ENCODE data around the gene DENND4A.
"Not testable (repeated sequence)": the region's sequence is repeated elsewhere in the genome, so short reads cannot be mapped to it uniquely, and the experiment has no call there.

The DENND4A gene

DNA sequence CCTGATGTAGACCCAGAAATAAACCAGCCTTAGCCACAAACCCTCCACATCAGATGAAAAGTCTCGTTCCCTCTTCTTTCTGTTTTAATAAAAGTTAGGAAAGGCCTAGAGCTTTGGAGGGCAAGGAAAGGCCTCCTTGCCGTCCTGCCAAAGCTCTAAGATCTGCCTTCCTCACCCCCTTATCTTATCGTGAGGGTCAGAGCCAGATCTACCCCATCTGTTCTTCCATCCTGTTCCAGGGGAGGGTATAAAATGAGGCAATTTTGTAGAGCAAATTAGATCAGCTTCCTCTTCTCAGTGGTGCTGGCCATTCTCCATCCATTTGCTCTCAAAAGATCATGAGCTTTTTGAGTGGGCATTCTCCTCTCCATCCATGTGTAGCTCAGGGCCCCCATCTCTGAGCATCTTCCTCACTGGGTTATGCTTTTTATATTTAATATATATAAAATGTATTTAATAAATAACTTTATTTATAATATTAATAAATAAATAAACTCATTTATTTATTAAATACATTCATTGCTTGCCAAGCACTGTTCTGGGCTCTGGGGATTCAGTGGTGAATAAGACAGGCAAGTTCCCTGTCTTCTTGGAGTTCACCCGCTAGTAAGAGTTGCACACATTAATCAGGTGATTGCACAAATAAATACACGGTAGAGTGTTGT lies 172.3 kb downstream of the DENND4A start:
- no peak for ATAC-seq
- no peak for TF ChIP-seq CSDC2 (CRISPR knock-in tag; IDR thresholded peaks at IDR 0.05)
- TF ChIP-seq, protein P1, sequence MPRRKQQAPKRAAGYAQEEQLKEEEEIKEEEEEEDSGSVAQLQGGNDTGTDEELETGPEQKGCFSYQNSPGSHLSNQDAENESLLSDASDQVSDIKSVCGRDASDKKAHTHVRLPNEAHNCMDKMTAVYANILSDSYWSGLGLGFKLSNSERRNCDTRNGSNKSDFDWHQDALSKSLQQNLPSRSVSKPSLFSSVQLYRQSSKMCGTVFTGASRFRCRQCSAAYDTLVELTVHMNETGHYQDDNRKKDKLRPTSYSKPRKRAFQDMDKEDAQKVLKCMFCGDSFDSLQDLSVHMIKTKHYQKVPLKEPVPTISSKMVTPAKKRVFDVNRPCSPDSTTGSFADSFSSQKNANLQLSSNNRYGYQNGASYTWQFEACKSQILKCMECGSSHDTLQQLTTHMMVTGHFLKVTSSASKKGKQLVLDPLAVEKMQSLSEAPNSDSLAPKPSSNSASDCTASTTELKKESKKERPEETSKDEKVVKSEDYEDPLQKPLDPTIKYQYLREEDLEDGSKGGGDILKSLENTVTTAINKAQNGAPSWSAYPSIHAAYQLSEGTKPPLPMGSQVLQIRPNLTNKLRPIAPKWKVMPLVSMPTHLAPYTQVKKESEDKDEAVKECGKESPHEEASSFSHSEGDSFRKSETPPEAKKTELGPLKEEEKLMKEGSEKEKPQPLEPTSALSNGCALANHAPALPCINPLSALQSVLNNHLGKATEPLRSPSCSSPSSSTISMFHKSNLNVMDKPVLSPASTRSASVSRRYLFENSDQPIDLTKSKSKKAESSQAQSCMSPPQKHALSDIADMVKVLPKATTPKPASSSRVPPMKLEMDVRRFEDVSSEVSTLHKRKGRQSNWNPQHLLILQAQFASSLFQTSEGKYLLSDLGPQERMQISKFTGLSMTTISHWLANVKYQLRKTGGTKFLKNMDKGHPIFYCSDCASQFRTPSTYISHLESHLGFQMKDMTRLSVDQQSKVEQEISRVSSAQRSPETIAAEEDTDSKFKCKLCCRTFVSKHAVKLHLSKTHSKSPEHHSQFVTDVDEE (CRISPR knock-in tag; IDR thresholded peaks at IDR 0.05), result no peak

DNA sequence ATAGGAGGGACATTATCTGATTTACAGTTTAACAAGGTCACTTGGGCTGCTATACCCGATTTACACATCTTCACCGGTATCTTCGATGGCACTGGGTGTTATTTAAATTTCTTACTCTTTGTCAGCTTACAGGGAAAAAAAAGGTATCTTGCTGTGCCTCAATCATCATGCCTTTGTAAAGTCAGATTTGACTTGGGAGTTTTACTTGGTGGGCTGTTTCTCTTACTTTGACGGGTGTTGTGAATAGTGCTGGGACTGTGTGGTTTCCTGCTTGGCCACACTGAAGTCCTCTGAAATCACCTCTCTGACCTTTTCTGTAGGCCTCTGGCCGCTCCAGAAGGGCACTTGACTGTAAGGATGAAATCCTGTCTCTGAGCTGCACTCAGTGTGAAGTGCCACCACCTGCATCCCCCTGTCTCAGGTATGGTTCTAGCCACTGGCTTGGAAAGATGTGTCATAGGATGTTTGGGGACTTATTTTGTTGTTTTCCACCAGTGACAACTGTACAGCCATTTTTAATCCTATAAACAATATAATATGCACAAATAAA lies 173.5 kb downstream of the DENND4A start:
- TF ChIP-seq ESRRG (CRISPR knock-in tag; IDR thresholded peaks at IDR 0.05) (no peak), RARB (CRISPR knock-in tag; IDR thresholded peaks at IDR 0.05) (no peak), ZNF565 (CRISPR knock-in tag; conservative IDR thresholded peaks at IDR 0.05; ENCODE audit: low read depth) (no peak), ISL1 (CRISPR knock-in tag; IDR thresholded peaks at IDR 0.05) (no peak), ZNF8 (CRISPR knock-in tag; IDR thresholded peaks at IDR 0.05) (no peak), TOX (CRISPR knock-in tag; IDR thresholded peaks at IDR 0.05; ENCODE audit: borderline replicate concordance) (no peak), ZFP30 (CRISPR knock-in tag; IDR thresholded peaks at IDR 0.05) (no peak), OSR1 (CRISPR knock-in tag; IDR thresholded peaks at IDR 0.05) (no peak), CSDC2 (CRISPR knock-in tag; IDR thresholded peaks at IDR 0.05) (no peak), ZC3H10 (CRISPR knock-in tag; IDR thresholded peaks at IDR 0.05) (no peak)
- ATAC-seq, result no peak

DNA sequence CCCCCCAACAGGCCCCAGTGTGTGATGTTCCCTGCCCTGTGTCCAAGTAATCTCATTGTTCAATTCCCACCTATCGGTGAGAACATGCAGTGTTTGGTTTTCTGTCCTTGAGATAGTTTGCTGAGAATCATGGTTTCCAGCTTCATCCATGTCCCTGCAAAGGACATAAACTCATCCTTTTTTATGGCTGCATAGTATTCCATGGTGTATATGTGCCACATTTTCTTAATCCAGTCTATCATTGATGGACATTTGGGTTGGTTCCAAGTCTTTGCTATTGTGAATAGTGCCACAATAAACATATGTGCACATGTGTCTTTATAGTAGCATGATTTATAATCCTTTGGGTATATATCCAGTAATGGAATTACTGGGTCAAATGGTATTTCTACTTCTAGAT lies 176.2 kb downstream of the DENND4A start:
- ATAC-seq, result not testable (repeated sequence)

DNA sequence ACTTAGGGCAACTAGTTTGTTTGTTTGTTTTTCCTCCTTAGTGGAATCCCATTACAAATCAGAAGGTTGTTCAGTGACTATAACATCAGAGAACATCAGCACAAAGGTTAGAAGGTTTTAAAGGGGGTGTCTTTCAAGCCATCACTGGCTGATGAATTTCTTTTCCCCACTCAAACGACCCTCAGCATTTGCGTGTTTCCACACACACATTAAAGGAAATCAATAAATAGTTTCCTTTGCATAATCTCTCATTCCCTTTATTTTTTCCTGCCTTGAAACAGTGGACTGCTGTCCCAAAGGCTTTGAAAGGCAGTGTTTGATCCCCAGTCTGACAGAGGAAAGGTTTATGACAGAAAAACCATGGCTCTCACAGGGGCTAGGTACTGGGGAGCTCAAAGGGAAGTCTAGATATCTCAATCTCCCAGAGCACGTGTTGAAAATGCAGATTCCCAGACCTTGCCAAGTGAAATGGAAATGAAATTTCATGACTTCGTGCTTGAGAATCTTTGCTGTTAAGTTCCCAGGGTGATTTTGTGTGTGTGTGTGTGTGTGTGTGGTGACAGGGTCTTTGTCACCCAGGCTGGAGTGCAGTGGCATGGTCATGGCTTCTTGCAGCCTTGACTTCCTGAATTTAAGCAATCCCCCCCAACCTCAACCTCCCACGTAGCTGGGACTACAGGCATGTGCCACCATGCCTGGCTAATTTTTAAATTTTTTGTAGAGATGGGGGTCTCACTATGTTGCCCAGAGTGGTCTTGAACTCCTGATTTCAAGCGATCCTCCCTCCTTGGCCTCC lies 178.9 kb downstream of the DENND4A start:
- ATAC-seq, result no peak

DNA sequence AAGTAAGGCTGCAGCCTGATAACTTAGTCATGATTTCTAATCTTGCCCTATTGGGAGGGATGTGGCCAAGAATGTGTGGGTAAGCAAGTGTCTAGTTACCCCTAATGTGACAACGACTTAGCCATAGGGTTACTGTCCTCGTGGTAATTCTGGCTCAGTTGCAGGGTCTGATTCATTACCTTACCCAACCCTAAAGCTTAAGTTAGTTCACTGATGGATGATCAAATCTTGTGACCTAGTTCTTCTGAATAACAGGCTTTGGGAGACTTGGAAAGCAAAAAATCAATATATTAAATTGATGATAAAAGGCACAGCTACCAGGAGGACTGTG lies 179.5 kb downstream of the DENND4A start:
- no peak for TF ChIP-seq ZC3H10 (CRISPR knock-in tag; IDR thresholded peaks at IDR 0.05)
- TF ChIP-seq CSDC2 (CRISPR knock-in tag; IDR thresholded peaks at IDR 0.05), result no peak
- TF ChIP-seq, protein P2, sequence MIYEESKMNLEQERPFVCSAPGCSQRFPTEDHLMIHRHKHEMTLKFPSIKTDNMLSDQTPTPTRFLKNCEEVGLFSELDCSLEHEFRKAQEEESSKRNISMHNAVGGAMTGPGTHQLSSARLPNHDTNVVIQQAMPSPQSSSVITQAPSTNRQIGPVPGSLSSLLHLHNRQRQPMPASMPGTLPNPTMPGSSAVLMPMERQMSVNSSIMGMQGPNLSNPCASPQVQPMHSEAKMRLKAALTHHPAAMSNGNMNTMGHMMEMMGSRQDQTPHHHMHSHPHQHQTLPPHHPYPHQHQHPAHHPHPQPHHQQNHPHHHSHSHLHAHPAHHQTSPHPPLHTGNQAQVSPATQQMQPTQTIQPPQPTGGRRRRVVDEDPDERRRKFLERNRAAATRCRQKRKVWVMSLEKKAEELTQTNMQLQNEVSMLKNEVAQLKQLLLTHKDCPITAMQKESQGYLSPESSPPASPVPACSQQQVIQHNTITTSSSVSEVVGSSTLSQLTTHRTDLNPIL (CRISPR knock-in tag; IDR thresholded peaks at IDR 0.05; ENCODE audit: low read depth), result no peak
- TF ChIP-seq SNAI2 (CRISPR knock-in tag; IDR thresholded peaks at IDR 0.05), result no peak
- TF ChIP-seq, protein P3, sequence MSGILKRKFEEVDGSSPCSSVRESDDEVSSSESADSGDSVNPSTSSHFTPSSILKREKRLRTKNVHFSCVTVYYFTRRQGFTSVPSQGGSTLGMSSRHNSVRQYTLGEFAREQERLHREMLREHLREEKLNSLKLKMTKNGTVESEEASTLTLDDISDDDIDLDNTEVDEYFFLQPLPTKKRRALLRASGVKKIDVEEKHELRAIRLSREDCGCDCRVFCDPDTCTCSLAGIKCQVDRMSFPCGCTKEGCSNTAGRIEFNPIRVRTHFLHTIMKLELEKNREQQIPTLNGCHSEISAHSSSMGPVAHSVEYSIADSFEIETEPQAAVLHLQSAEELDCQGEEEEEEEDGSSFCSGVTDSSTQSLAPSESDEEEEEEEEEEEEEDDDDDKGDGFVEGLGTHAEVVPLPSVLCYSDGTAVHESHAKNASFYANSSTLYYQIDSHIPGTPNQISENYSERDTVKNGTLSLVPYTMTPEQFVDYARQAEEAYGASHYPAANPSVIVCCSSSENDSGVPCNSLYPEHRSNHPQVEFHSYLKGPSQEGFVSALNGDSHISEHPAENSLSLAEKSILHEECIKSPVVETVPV (CRISPR knock-in tag; IDR thresholded peaks at IDR 0.05), result no peak
- no peak for TF ChIP-seq TOX (CRISPR knock-in tag; IDR thresholded peaks at IDR 0.05; ENCODE audit: borderline replicate concordance)
- TF ChIP-seq, protein P4, sequence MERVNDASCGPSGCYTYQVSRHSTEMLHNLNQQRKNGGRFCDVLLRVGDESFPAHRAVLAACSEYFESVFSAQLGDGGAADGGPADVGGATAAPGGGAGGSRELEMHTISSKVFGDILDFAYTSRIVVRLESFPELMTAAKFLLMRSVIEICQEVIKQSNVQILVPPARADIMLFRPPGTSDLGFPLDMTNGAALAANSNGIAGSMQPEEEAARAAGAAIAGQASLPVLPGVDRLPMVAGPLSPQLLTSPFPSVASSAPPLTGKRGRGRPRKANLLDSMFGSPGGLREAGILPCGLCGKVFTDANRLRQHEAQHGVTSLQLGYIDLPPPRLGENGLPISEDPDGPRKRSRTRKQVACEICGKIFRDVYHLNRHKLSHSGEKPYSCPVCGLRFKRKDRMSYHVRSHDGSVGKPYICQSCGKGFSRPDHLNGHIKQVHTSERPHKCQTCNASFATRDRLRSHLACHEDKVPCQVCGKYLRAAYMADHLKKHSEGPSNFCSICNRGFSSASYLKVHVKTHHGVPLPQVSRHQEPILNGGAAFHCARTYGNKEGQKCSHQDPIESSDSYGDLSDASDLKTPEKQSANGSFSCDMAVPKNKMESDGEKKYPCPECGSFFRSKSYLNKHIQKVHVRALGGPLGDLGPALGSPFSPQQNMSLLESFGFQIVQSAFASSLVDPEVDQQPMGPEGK (CRISPR knock-in tag; IDR thresholded peaks at IDR 0.05; ENCODE audit: borderline replicate concordance), result no peak
- no peak for TF ChIP-seq ESRRG (CRISPR knock-in tag; IDR thresholded peaks at IDR 0.05)
- TF ChIP-seq GLIS3 (CRISPR knock-in tag; IDR thresholded peaks at IDR 0.05), result no peak
- no peak for TF ChIP-seq ZNF8 (CRISPR knock-in tag; IDR thresholded peaks at IDR 0.05)
- no peak for TF ChIP-seq PPARA (CRISPR knock-in tag; IDR thresholded peaks at IDR 0.05; ENCODE audit: borderline replicate concordance)
- no peak for TF ChIP-seq OSR1 (CRISPR knock-in tag; IDR thresholded peaks at IDR 0.05)
- ATAC-seq, result no peak

More for the DNA sequence above, 178.9 kb downstream of the DENND4A start:
- TF ChIP-seq GLIS3 (CRISPR knock-in tag; IDR thresholded peaks at IDR 0.05), result no peak
- TF ChIP-seq ZFP3 (CRISPR knock-in tag; IDR thresholded peaks at IDR 0.05), result no peak
- TF ChIP-seq ZNF70 (CRISPR knock-in tag; IDR thresholded peaks at IDR 0.05), result no peak
- TF ChIP-seq ZC3H10 (CRISPR knock-in tag; IDR thresholded peaks at IDR 0.05), result no peak

All from SK-N-SH treated with all-trans-retinoic acid at 6 μM for 48 hours (cell line).